Gastroesophageal sphincter (tissue), 4 donors: ENCODE measurements around the gene ZNF280B. TPM values are rescaled to one million over a fixed set of nuclear protein-coding genes. Genes with fewer than 3 reads are reported as not detected.

Experiments used
- ATAC-seq: fragments of 150-250 bp; one replicate; pipeline ENCODE4 v1.9.1; 2016; ENCODE audit warnings: mild to moderate bottlenecking, moderate library complexity
- H3K27ac ChIP-seq, 4 donors: fragments of 200-600 bp; sonication (generic) in 3 of 4; 1 replicate in 3 of 4; 2 replicates in 1 of 4; pipeline ENCODE4 v1.5.1; 2016 to 2019
- H3K27me3 ChIP-seq: fragments of 200-600 bp; sonication (generic); one replicate; pipeline ENCODE4 v1.5.1; 2019
- H3K36me3 ChIP-seq, 2 donors: fragments of 200-600 bp; sonication (generic); one replicate each; pipeline ENCODE4 v1.5.1; 2019; ENCODE audit warnings: control low read depth in 1 of 2
- H3K4me1 ChIP-seq, 3 donors: fragments of 200-600 bp; sonication (generic); 1 replicate in 2 of 3; 2 replicates in 1 of 3; pipeline ENCODE4 v1.5.1; 2016 to 2019; ENCODE audit warnings: control low read depth in 2 of 3
- H3K4me3 ChIP-seq, 2 donors: fragments of 200-600 bp; sonication (generic); one replicate each; pipeline ENCODE4 v1.5.1; 2019; ENCODE audit warnings: mild to moderate bottlenecking in 1 of 2, moderate library complexity in 1 of 2
- H3K9me3 ChIP-seq, 3 donors: fragments of 200-600 bp; sonication (generic); one replicate each; pipeline ENCODE4 v1.5.1; 2017 to 2019; ENCODE audit warnings: control low read depth in 2 of 3
- EP300 ChIP-seq: sonication (generic); formaldehyde crosslinking; IDR thresholded peaks from one replicate; pipeline ENCODE4 v1.6.1; 2017; ENCODE audit warnings: antibody characterized with exemption, mild to moderate bottlenecking
- POLR2A ChIP-seq, 2 donors: fragments of 450-650 bp; IDR thresholded peaks; one replicate each; pipeline ENCODE4 v1.6.1; 2017; ENCODE audit warnings: antibody characterized with exemption in 2 of 2, mild to moderate bottlenecking in 2 of 2, moderate library complexity in 1 of 2
- POLR2AphosphoS5 ChIP-seq: sonication (generic); formaldehyde crosslinking; IDR thresholded peaks from one replicate; pipeline ENCODE4 v1.6.1; 2017; ENCODE audit warnings: antibody characterized with exemption
- WGBS, 2 donors: methylation state at CpG; one replicate each; pipeline ENCODE4 v1.1.5; 2018; ENCODE audit warnings: low coverage in 1 of 2; 5-methylcytosine and 5-hydroxymethylcytosine counted together
- total RNA-seq, 4 donors: library from RNA; depleted of rRNA; stranded (reverse); fragments of >200 nt; gene quantifications; one replicate each; pipeline ENCODE4 v1.1.0, GENCODE V29; 2016
- TF ChIP-seq, protein P1 (sequence below), 4 experiments: fragments of 200-600 bp in 2 of 4; fragments of 450-650 bp in 2 of 4; sonication (generic) in 1 of 4; IDR thresholded peaks; one replicate each; pipeline ENCODE4 v1.5.1; 2017 to 2019; ENCODE audit warnings: antibody characterized with exemption in 4 of 4, mild to moderate bottlenecking in 2 of 4, moderate library complexity in 2 of 4

Gene ZNF280B
- total RNA-seq, 4 donors from 2014 or later: 0.16 to 1.1 (median 0.44) TPM

DNA sequence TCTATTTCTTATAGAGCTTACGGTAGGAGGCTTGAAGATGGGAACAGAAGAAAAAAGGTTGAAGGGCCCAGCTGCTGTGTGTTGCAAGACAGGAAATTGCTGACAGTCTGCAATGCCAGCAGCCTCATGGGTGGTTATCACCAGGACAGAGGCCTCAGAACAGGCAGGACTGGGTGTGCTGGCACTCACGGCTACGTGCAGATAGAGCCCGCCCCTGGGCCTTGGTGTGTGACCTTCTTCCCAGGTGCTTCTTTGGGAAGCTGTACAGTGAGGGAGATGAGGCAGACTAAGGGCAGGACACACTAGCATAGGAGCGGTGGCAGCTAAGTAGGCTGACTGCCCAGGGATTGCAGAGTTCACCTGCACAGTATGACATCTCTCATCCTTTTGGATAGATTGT lies 37.9 kb upstream of the ZNF280B start:
- no peak overlapping the region for H3K27ac ChIP-seq
- no peak for TF ChIP-seq EP300
- H3K9me3 ChIP-seq: no peaks in the 10 kb centered on the region
- H3K4me3 ChIP-seq: no peak overlapping the region
- peaks cover 40% of the 10 kb centered on the region for H3K27me3 ChIP-seq
- no peak for ATAC-seq
- H3K36me3 ChIP-seq: no peaks in the 10 kb centered on the region
- 83 to 100% methylated on average over 1 of the region's 5 CpGs for WGBS, 2 donors
- H3K4me1 ChIP-seq: no peaks in the 10 kb centered on the region

DNA sequence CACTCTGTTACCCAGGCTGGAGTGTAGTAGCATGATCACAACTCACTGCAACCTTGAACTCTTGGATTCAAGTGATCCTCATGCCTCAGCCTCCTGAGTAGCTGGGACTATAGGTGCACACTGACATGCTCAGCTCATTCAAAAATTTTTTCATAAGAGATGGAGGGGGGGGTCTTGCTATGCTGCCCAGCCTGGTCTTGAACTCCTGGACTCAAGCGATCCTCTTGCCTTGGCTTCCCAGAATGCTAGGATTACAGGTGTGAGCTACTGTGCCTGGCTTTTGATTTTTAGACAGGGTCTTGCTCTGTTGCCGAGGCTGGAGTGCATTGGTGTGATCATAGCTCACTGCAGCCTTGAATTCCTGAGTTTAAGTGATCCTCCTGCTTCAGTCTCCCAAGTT lies 36.5 kb upstream of the ZNF280B start:
- Histone ChIP-seq H3K9me3 (peaks cover 0 to 4% (median 0%) of the 10 kb centered on the region in 3 donors), H3K27me3 (peaks cover 33% of the 10 kb centered on the region), H3K36me3 (no peaks in the 10 kb centered on the region), H3K27ac (no peak overlapping the region), H3K4me1 (no peaks in the 10 kb centered on the region), H3K4me3 (no peak overlapping the region)
- 60% methylated on average over 1 of the region's 2 CpGs; no CpG with 5 or more reads in 1 of the 2 donors for WGBS, 2 donors
- ATAC-seq: no peak
- TF ChIP-seq POLR2A (IDR thresholded peaks at IDR 0.05) (no peak), EP300 (no peak), POLR2AphosphoS5 (no peak)
- TF ChIP-seq, protein P1, sequence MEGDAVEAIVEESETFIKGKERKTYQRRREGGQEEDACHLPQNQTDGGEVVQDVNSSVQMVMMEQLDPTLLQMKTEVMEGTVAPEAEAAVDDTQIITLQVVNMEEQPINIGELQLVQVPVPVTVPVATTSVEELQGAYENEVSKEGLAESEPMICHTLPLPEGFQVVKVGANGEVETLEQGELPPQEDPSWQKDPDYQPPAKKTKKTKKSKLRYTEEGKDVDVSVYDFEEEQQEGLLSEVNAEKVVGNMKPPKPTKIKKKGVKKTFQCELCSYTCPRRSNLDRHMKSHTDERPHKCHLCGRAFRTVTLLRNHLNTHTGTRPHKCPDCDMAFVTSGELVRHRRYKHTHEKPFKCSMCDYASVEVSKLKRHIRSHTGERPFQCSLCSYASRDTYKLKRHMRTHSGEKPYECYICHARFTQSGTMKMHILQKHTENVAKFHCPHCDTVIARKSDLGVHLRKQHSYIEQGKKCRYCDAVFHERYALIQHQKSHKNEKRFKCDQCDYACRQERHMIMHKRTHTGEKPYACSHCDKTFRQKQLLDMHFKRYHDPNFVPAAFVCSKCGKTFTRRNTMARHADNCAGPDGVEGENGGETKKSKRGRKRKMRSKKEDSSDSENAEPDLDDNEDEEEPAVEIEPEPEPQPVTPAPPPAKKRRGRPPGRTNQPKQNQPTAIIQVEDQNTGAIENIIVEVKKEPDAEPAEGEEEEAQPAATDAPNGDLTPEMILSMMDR (IDR thresholded peaks at IDR 0.05): no peak

DNA sequence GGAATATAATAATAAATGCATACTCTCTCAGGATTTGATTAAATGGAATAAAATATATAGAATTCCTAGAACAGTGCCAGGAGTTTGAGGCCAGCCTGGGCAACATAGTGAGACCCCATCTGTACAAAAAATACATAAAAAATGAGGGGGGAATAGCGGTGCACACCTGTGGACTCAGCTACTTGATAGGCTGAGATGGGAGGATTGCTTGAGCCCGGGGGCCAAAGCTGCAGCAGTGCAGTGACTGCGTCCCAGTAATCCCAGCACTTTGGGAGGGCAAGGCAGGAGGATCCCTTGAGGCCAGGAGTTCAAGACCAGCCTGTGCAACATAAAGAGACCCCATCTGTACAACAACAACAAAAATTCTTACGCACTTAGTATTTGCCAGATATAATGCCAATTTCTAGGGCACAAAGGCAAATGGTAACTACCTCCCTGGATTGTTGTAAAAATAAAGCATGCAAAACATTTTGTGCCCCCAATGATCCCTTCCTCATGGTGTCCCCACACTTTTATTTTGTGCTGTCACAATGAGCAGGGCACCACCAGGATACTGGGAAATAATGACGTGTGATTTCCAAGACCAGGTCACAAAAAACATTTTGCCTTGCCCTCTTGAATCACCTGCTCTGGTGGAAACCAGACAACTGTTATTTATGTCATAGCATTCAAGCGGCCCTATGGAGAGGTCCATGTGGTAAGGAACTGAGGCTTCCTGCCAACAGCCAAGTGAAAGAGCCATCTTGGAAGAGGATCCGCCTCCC lies 29.9 kb upstream of the ZNF280B start:
- Histone ChIP-seq H3K27me3 (peaks cover 43% of the 10 kb centered on the region), H3K36me3 (no peaks in the 10 kb centered on the region), H3K9me3 (peaks cover 0 to 6% (median 0%) of the 10 kb centered on the region in 3 donors), H3K4me3 (no peak overlapping the region), H3K27ac (no peak overlapping the region), H3K4me1 (no peaks in the 10 kb centered on the region)
- no peak for TF ChIP-seq POLR2A (IDR thresholded peaks at IDR 0.05)
- TF ChIP-seq, protein P1 (IDR thresholded peaks at IDR 0.05): no peak
- TF ChIP-seq POLR2AphosphoS5: no peak
- TF ChIP-seq EP300: no peak
- ATAC-seq: no peak
- 71 to 87% methylated on average over 5 to 6 of the region's 7 CpGs for WGBS, 2 donors

DNA sequence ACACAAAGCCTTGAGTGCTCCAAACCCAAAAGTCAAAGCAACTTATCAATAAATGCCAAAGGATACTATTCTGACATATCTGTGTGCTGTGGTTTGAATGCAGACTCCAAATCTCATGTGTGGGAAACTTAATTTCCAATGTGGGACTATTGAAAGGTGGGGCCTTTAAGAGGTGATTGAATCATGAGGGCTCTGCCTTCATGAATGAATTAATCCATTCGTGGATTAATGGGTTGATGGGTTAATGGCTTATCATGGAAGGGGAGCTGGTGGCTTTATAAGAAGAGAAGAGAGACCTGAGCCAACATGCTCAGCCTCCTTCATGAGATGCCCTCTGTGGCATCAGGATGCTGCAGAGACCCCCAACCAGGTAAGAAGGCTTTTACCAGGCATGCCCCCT lies 28.4 kb upstream of the ZNF280B start:
- no peak for ATAC-seq
- H3K4me3 ChIP-seq: no peak overlapping the region
- peaks cover 0 to 6% (median 0%) of the 10 kb centered on the region in 3 donors for H3K9me3 ChIP-seq
- H3K27ac ChIP-seq: no peak overlapping the region
- H3K36me3 ChIP-seq: no peaks in the 10 kb centered on the region
- WGBS, 2 donors: 11 to 63% methylated on average over 1 of the region's 1 CpG
- TF ChIP-seq POLR2A (IDR thresholded peaks at IDR 0.05) (no peak), POLR2AphosphoS5 (no peak), EP300 (no peak)
- TF ChIP-seq, protein P1 (IDR thresholded peaks at IDR 0.05): no peak
- H3K4me1 ChIP-seq: no peaks in the 10 kb centered on the region
- peaks cover 34% of the 10 kb centered on the region for H3K27me3 ChIP-seq

DNA sequence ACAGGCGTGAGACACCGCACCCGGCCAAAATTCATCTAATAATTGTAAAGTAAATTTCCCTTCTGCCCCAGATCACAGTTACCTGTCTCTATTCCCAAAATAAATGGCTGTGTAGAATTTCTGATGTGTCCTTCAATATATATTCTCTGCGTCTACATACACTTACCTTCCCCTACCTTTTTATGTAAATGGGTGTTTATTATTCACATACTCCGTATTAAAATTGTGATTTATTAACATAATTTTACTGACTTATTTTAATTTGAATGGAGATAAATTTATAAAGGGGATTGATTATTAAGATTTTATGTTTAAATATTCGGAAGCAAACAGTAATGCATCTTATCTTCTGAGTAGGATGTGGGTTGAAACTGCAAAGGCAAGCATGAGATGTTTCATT lies 28.0 kb upstream of the ZNF280B start:
- H3K9me3 ChIP-seq: peaks cover 0 to 6% (median 0%) of the 10 kb centered on the region in 3 donors
- H3K4me3 ChIP-seq: no peak overlapping the region
- no peaks in the 10 kb centered on the region for H3K4me1 ChIP-seq
- no peak overlapping the region for H3K27ac ChIP-seq
- H3K27me3 ChIP-seq: peaks cover 30% of the 10 kb centered on the region
- ATAC-seq: no peak
- WGBS, 2 donors: 74 to 76% methylated on average over 6 of the region's 6 CpGs
- TF ChIP-seq POLR2AphosphoS5 (no peak), POLR2A (IDR thresholded peaks at IDR 0.05) (no peak), EP300 (no peak)
- TF ChIP-seq, protein P1 (IDR thresholded peaks at IDR 0.05): no peak
- no peaks in the 10 kb centered on the region for H3K36me3 ChIP-seq
